Measurements from ENCODE around the gene TRPM3.
A peak's percentile ranks its signal among the peaks of the same experiment; 100 is the strongest.

TRPM3 gene

GRCh38 chr9:70868661-70869652, 252.5 kb downstream of the TRPM3 start:
- no peak for TF ChIP-seq CTCF (IDR thresholded peaks at IDR 0.05; ENCODE audit: low read length, missing control alignments)
- DNase-seq (ENCODE audit: low read depth): peak; percentile 87
- peak overlapping the region; percentile 79 for H3K4me3 ChIP-seq (replicated peaks; ENCODE audit: low read depth, low read length)

GRCh38 chr9:70868041-70868440, 253.4 kb downstream of the TRPM3 start:
- no peak for DNase-seq (ENCODE audit: low read depth)
- peak overlapping the region; percentile 79 for H3K4me3 ChIP-seq (replicated peaks; ENCODE audit: low read depth, low read length)
- no peak for TF ChIP-seq CTCF (IDR thresholded peaks at IDR 0.05; ENCODE audit: low read length, missing control alignments)

GRCh38 chr9:70865471-70865870, 255.9 kb downstream of the TRPM3 start:
- no peak for DNase-seq (ENCODE audit: low read depth)
- no peak for TF ChIP-seq CTCF (IDR thresholded peaks at IDR 0.05; ENCODE audit: low read length, missing control alignments)
- H3K4me3 ChIP-seq (replicated peaks; ENCODE audit: low read depth, low read length): no peak overlapping the region

- TF ChIP-seq CTCF (IDR thresholded peaks at IDR 0.05; ENCODE audit: low read length, missing control alignments): no peak
- H3K4me3 ChIP-seq (replicated peaks; ENCODE audit: low read depth, low read length): no peak overlapping the region
- no peak for DNase-seq (ENCODE audit: low read depth)
Observed at GRCh38 chr9:70861797-70862196, 259.6 kb downstream of the TRPM3 start.

- no peak for DNase-seq (ENCODE audit: low read depth)
- TF ChIP-seq CTCF (IDR thresholded peaks at IDR 0.05; ENCODE audit: low read length, missing control alignments): no peak
- H3K4me3 ChIP-seq (replicated peaks; ENCODE audit: low read depth, low read length): no peak overlapping the region
Observed at GRCh38 chr9:70861376-70861775, 260.0 kb downstream of the TRPM3 start.

GRCh38 chr9:70859694-70860093, 261.7 kb downstream of the TRPM3 start:
- no peak for DNase-seq (ENCODE audit: low read depth)
- H3K4me3 ChIP-seq (replicated peaks; ENCODE audit: low read depth, low read length): no peak overlapping the region
- TF ChIP-seq CTCF (IDR thresholded peaks at IDR 0.05; ENCODE audit: low read length, missing control alignments): no peak
